GM12892 (cell line): ENCODE results near the gene PIP5K1C.

Source experiments
- POLR2A ChIP-seq: IDR thresholded peaks from 2 replicates; pipeline ENCODE4 v1.6.1; 2011; ENCODE audit warnings: low read depth, low read length, control low read depth
- POLR2AphosphoS5 ChIP-seq: IDR thresholded peaks from 2 replicates; pipeline ENCODE4 v1.6.1; 2011; ENCODE audit warnings: low read depth, low read length, control low read depth

DNA sequence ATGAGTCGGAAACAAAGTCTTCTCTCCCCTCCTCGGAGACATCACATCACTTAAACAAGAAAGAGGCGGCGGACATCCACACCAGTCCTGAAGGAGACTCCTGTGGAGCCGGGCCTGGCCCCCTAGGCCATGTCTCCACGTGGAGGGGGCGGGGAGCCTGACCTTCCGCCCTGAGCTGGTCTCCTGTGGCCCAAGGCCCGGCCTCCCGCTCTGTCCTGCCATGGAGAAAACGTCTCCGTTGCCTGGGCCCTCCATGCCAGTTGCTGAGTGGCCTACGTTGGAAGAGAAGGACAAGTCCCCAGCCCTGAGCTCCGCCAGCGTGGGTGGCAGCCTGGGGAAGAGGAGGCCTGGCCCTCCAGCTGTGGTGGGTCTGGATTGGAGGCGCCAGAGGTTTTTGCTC lies 68.2 kb downstream of the PIP5K1C start:
- no peak for TF ChIP-seq POLR2AphosphoS5
- TF ChIP-seq POLR2A: no peak
